ENCODE measurements around the gene PHRF1.

PHRF1 gene

DNA sequence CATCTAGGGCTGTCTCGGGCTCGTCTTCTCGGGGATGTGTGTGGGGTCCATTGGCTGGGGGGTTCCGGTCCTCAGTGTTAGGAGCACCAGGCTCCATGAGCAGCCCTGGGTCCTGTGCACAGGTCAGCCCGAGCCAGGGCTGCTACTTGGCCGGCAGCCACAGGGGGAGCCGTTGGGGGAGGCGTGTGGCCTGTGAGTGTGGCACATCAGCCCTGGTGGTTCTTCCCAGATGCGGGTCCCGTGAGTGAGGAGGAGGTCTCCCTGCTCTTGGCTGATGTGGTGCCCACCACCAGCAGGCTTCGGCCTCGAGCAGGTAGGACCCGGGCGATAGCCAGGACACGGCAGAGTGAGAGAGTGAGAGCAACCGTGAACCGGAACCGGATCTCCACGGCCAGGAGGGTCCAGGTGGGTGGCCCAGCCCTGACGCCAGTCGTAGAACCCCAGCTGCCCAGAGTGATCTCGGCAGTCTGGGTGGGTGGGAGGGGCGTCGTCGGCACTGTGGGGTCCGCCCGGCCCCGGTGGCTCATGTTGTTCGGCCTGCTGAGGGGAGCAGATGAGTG, 21.0 kb downstream of the PHRF1 start:
- CTCF ChIA-PET, result no interaction called here
- H3K4me1 Mint-ChIP-seq, result peaks cover 10% of the 10 kb centered on the region
- no peaks in the 10 kb centered on the region for H3K27me3 Mint-ChIP-seq
- no peak for DNase-seq
- peaks cover 50% of the 10 kb centered on the region for H3K36me3 Mint-ChIP-seq
- H3K27ac Mint-ChIP-seq, result no peak overlapping the region
- H3K9me3 Mint-ChIP-seq, result no peaks in the 10 kb centered on the region
- no peak overlapping the region for H3K4me3 Mint-ChIP-seq

DNA sequence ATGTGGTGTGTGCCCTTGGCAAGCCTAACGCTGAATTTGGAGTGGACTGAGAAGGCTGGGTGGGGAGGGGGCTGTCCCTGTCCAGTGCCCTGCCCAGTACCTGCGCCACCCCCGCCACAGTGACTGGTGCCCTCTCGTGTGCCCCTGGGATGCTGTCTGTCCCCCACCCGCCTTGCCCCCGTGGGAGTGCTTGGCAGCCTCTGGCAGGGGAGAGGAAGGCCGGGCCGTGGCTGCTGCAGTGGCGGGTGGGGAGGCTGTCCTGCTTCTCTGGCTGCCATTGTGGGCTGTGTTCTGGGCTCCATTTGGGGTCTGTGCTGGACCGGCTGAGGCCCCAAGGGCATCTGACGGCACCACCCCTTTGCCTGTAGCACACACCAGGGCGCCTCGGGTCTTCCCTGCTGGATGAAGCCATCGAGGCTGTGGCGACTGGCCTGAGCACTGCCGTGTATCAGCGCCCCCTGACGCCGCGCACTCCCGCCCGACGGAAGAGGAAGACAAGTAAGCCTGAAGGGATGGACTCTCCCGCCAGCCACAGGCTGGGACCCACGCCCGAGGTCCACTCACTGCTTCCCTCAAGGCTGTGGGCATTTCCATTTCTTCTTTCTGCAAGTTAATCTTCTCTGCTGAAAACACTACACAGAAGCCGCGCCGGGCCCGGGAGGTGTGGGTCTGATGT, 21.9 kb downstream of the PHRF1 start:
- no peak for DNase-seq
- Mint-ChIP-seq H3K27me3 (no peaks in the 10 kb centered on the region), H3K4me1 (peaks cover 10% of the 10 kb centered on the region), H3K4me3 (no peak overlapping the region), H3K27ac (no peak overlapping the region), H3K36me3 (peaks cover 41% of the 10 kb centered on the region), H3K9me3 (no peaks in the 10 kb centered on the region)
- CTCF ChIA-PET, result no interaction called here

DNA sequence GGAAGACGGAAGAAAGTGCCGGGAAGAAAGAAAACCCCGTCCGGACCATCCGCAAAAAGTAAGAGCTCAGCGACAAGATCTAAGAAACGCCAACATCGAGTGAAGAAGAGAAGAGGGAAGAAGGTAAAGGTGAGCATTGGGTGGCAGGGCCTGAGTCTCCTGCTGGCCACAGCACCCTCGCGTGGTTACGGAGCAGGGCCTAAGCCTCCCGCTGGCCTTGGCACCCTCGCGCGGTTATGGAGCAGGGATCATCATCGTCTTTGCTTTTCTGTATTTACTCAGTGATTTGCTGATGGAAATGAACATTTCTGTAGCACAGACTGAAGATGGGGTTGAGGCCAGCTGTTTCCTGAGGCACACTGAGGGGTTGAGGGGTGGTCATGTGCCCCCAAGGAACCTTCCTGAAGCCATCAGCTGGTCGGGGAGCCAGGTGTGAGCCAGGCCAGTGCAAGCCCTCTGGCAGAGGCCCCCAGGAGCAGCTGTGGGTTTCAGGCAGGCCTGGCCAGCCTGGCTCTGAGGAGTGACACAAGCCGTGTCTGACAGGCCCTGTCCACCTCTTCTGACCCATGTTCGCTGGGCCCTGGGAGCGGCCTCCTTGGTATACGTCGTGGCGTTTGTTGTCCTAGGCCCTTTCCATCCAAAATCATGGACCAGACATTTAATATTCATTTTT, 25.4 kb downstream of the PHRF1 start:
- H3K36me3 Mint-ChIP-seq, result peaks cover 35% of the 10 kb centered on the region
- no peak overlapping the region for H3K4me3 Mint-ChIP-seq
- CTCF ChIA-PET, result no interaction called here
- peak overlapping the region; percentile 42 for H3K27ac Mint-ChIP-seq
- no peaks in the 10 kb centered on the region for H3K27me3 Mint-ChIP-seq
- no peak for DNase-seq
- H3K4me1 Mint-ChIP-seq, result no peaks in the 10 kb centered on the region
- H3K9me3 Mint-ChIP-seq, result no peaks in the 10 kb centered on the region

DNA sequence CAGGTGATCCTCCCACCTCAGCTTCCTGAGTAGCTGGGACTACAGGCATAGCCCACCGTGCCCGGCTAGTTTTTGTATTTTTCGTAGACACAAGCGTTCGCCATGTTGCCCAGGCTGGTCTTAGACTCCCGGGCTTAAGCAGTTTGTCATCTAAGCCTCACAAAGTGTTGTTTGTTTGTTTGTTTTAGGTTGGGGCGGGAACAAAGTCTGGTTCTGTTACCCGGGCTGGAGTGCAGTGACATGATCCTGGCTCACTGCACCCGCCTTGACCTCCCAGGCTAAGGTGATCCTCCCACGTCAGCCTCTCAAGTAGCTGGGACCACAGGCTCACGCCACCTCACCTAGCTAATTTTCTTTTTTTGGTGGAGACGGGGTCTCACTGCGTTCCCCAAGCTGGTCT, 26.9 kb downstream of the PHRF1 start:
- Mint-ChIP-seq H3K27me3 (no peaks in the 10 kb centered on the region), H3K4me1 (no peaks in the 10 kb centered on the region), H3K4me3 (no peak overlapping the region), H3K27ac (no peak overlapping the region), H3K9me3 (no peaks in the 10 kb centered on the region), H3K36me3 (peaks cover 38% of the 10 kb centered on the region)
- CTCF ChIA-PET, result no interaction called here
- DNase-seq, result no peak

DNA sequence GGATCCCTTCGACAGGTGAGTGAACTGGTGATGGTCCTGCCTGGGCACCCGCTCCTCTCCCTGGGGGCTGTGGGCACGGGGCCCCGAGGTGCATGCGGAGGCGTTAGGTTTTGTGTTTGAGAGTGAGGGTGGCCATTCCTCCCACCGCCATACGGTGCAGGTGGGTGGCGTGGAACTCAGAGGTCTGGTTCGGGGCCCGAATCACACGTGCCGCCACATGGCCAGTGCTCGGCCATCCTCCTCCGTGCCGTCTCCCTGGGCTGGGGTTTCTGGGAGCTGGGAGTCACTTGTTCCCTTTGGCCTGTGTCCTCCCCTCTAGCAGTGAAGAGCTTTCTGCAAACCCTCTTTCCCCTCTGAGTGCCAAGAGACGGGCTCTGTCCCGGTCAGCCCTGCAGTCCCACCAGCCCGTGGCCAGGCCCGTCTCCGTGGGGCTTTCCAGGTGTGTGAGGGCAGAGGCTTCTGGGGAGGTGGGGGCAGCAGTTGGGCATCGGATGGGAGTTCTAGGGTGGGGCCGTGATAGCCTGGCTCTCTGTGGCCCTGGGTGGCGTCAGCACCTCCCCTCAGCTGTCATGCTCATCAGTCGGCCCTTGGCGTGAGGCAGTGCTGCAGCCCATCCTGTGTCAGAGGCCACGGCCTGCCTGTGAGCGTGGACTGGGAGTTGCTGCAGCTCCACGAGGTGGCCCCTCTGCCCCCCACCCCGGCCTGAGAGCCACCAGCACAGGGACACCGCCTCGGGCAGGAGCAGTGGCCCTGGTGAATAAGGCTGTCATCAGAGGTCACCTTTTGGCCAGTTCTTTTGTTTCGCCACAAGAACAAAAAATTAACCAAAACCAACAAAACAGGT, 29.2 kb downstream of the PHRF1 start:
- Mint-ChIP-seq H3K4me1 (no peaks in the 10 kb centered on the region), H3K9me3 (no peaks in the 10 kb centered on the region), H3K4me3 (no peak overlapping the region), H3K36me3 (peaks cover 37% of the 10 kb centered on the region), H3K27me3 (no peaks in the 10 kb centered on the region), H3K27ac (no peak overlapping the region)
- CTCF ChIA-PET, result no interaction called here
- no peak for DNase-seq

DNA sequence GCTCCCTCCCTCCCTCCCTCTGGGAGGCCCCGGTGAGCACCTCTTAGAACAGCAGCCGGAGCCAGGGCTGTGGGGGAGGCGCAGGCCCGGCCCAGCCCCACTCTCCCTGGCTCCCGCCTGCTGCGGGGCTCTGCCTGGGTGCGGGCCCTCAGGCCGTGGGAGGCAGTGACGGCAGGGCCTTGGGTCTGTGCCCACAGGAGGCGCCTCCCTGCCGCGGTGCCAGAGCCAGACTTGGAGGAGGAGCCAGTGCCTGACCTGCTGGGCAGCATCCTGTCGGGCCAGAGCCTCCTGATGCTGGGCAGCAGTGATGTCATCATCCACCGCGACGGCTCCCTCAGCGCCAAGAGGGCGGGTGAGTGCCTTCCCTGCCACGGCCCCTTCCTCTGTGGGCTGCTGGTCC, 30.0 kb downstream of the PHRF1 start:
- DNase-seq, result no peak
- H3K27me3 Mint-ChIP-seq, result no peaks in the 10 kb centered on the region
- H3K4me3 Mint-ChIP-seq, result no peak overlapping the region
- H3K27ac Mint-ChIP-seq, result no peak overlapping the region
- peaks cover 41% of the 10 kb centered on the region for H3K36me3 Mint-ChIP-seq
- CTCF ChIA-PET, result no interaction called here
- H3K9me3 Mint-ChIP-seq, result no peaks in the 10 kb centered on the region
- no peaks in the 10 kb centered on the region for H3K4me1 Mint-ChIP-seq

DNA sequence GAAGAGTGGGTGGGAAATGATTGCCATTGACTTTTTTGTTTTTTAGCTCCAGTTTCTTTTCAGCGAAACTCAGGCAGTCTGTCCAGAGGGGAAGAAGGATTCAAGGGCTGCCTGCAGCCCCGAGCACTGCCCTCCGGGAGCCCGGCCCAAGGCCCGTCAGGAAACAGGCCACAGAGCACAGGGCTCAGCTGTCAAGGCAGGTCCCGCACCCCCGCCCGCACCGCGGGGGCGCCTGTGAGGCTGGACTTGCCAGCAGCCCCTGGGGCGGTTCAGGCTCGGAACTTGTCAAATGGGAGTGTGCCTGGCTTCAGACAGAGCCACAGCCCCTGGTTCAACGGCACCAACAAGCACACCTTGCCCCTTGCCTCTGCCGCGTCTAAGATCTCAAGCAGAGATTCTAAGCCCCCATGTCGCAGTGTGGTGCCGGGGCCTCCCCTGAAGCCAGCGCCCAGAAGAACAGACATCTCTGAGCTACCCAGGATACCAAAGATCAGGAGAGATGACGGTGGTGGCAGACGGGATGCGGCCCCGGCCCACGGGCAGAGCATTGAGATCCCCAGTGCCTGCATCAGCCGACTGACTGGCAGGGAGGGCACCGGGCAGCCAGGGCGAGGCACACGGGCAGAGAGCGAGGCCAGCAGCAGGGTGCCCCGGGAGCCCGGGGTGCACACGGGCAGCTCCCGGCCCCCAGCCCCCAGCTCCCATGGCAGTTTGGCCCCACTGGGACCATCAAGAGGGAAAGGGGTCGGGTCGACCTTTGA, 30.9 kb downstream of the PHRF1 start:
- H3K4me1 Mint-ChIP-seq, result peaks cover 3% of the 10 kb centered on the region
- peaks cover 36% of the 10 kb centered on the region for H3K36me3 Mint-ChIP-seq
- CTCF ChIA-PET, result no interaction called here
- H3K27ac Mint-ChIP-seq, result no peak overlapping the region
- no peak overlapping the region for H3K4me3 Mint-ChIP-seq
- H3K27me3 Mint-ChIP-seq, result no peaks in the 10 kb centered on the region
- DNase-seq, result no peak
- no peaks in the 10 kb centered on the region for H3K9me3 Mint-ChIP-seq

DNA sequence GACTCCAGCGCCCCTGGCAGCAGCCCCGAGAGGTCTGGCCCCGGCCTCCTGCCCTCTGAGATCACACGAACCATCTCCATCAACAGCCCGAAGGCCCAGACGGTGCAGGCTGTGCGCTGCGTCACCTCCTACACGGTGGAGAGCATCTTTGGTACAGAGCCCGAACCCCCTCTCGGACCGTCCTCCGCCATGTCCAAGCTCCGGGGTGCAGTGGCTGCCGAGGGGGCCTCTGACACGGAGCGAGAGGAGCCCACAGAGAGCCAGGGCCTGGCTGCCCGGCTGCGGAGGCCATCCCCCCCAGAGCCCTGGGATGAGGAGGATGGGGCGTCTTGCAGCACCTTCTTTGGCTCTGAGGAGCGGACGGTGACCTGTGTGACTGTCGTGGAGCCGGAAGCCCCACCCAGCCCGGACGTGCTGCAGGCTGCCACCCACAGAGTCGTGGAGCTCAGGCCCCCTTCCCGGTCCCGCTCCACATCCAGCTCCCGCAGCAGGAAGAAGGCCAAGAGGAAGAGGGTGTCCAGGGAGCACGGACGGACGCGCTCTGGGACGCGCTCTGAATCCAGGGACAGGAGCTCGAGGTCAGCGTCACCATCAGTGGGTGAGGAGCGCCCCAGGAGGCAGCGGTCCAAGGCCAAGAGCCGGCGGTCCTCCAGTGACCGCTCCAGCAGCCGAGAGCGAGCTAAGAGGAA, 31.8 kb downstream of the PHRF1 start:
- Mint-ChIP-seq H3K36me3 (peaks cover 36% of the 10 kb centered on the region), H3K4me3 (no peak overlapping the region)

DNA sequence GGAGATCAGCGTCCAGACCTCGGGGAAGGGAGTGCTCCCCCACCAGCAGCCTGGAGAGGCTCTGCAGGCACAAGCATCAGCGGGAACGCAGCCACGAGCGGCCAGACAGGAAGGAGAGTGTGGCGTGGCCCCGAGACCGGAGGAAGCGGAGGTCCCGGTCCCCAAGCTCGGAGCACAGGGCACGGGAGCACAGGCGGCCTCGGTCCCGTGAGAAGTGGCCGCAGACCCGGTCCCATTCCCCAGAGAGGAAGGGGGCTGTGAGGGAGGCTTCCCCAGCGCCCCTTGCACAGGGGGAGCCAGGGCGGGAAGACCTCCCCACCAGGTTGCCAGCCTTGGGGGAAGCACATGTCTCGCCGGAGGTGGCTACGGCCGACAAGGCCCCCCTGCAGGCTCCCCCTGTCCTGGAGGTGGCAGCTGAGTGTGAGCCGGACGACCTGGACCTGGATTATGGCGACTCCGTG, 32.6 kb downstream of the PHRF1 start:
- H3K27ac Mint-ChIP-seq, result peak overlapping the region; percentile 33
- H3K9me3 Mint-ChIP-seq, result no peaks in the 10 kb centered on the region
- H3K4me1 Mint-ChIP-seq, result peaks cover 7% of the 10 kb centered on the region
- H3K36me3 Mint-ChIP-seq, result peaks cover 34% of the 10 kb centered on the region
- no peak for DNase-seq
- H3K27me3 Mint-ChIP-seq, result no peaks in the 10 kb centered on the region
- CTCF ChIA-PET, result no interaction called here
- no peak overlapping the region for H3K4me3 Mint-ChIP-seq

More for the DNA sequence above, 31.8 kb downstream of the PHRF1 start:
- Mint-ChIP-seq H3K27ac (peak overlapping the region; percentile 33), H3K27me3 (no peaks in the 10 kb centered on the region), H3K9me3 (no peaks in the 10 kb centered on the region), H3K4me1 (peaks cover 4% of the 10 kb centered on the region)
- no peak for DNase-seq
- CTCF ChIA-PET, result no interaction called here

DNA sequence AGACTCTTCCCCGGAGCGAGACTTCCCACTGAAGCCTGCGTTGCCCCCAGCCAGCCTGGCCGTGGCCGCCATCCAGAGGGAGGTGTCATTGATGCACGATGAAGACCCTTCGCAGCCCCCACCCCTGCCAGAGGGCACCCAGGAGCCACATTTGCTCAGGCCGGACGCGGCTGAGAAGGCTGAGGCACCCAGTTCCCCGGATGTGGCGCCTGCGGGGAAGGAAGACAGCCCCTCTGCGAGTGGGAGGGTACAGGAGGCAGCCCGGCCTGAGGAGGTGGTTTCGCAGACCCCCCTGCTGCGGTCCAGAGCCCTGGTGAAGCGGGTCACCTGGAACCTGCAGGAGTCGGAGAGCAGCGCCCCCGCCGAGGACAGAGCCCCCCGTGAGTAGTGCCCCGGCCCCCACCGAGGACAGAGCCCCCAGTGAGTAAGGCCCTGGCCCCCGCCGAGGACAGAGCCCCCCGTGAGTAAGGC, 33.1 kb downstream of the PHRF1 start:
- DNase-seq, result no peak
- Mint-ChIP-seq H3K9me3 (no peaks in the 10 kb centered on the region), H3K27ac (no peak overlapping the region), H3K36me3 (peaks cover 34% of the 10 kb centered on the region), H3K27me3 (peaks cover 3% of the 10 kb centered on the region), H3K4me1 (peaks cover 13% of the 10 kb centered on the region), H3K4me3 (no peak overlapping the region)
- CTCF ChIA-PET, result interaction anchor here (0.9 kb wide), 1 partner anchor 24 kb away, joined by 3 read pairs; no protein-coding TSS in a partner anchor

DNA sequence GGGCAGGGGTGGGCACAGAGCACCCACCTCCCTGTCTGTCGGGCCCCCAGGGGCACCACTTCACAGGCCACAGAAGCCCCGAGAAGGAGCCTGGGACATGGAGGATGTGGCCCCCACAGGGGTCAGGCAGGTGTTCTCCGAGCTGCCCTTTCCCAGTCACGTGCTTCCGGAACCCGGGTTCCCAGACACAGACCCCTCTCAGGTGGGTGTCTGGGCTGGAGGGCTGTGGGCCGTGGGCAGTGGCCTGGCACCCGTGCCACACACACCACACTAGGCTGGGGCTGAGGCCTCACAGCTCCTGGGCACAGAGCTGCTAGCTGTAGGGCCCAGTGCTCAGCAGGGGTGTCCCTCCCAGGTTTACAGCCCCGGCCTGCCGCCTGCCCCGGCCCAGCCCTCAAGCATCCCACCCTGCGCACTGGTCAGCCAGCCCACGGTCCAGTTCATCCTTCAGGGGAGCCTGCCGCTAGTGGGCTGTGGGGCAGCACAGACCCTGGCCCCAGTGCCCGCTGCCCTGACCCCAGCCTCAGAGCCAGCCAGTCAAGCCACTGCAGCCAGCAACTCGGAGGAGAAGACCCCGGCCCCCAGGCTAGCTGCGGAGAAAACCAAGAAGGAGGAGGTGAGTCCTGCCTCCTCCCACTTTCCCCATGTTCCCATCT, 34.0 kb downstream of the PHRF1 start:
- Mint-ChIP-seq H3K9me3 (no peaks in the 10 kb centered on the region), H3K4me1 (peaks cover 16% of the 10 kb centered on the region), H3K4me3 (no peak overlapping the region), H3K27me3 (peaks cover 4% of the 10 kb centered on the region), H3K36me3 (peaks cover 31% of the 10 kb centered on the region), H3K27ac (no peak overlapping the region)
- DNase-seq, result no peak
- CTCF ChIA-PET, result interaction anchor here (0.9 kb wide), 1 partner anchor 25 kb away, joined by 3 read pairs; no protein-coding TSS in a partner anchor

DNA sequence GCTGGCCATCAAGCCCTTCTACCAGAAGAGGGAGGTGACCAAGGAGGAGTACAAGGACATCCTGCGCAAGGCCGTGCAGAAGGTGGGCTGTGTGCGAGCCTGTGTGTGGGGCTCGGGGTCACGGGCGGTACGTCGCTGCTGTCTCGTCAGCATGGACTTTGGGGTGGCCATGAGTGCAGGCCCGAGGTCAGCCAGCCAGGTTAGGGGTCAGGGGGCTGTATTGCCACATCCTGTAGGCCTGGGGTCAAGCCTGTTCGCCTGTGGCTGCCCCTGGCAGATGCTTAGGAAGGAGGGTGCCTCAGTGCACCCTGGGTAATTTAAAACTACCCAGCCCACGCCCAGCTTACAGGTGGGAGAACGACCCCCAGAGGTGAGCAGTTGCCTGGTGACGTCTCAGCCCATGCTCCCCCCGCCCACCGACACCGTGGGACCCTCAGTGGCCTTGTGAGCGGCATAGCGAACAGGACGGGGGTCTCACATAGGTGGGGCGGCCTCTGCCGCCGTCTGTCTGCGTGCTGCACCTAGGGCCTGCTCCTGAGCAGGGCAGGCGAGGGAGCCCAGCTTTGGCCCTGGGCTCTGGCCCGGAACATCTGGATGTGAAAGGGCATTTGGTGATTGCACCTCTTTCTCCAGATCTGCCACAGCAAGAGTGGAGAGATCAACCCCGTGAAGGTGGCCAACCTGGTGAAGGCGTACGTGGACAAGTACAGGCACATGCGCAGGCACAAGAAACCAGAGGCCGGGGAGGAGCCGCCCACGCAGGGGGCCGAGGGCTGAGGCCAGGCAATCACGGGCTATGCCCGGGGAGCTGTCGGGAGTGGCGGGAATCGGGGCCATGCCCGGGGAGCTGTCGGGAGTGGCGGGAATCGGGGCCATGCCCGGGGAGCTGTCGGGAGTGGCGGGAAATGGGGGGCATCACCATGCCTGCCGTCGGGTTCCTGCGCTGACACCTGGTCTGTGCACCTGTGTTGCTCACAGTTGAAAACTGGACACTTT, 35.0 kb downstream of the PHRF1 start:
- Mint-ChIP-seq H3K27ac (peak overlapping the region; percentile 88), H3K4me3 (no peak overlapping the region), H3K4me1 (peaks cover 21% of the 10 kb centered on the region), H3K27me3 (peaks cover 7% of the 10 kb centered on the region), H3K9me3 (no peaks in the 10 kb centered on the region), H3K36me3 (peaks cover 31% of the 10 kb centered on the region)
- DNase-seq, result no peak
- CTCF ChIA-PET, result interaction anchor here (1.5 kb wide), 1 partner anchor 56 kb away, joined by 11 read pairs; no protein-coding TSS in a partner anchor

Measured in activated naive CD4-positive, alpha-beta T cell treated with anti-CD3 and anti-CD28 coated beads, Interleukin-2, amount 10 ng/mL, durations not matched to agents 7 days and 5 days (primary cell).